Dermis microvascular lymphatic vessel endothelial cell (primary cell): ENCODE measurements around the gene OBSL1. TPM values are rescaled to one million over a fixed set of nuclear protein-coding genes. Genes with fewer than 3 reads are reported as not detected.
A peak's percentile ranks its signal among the peaks of the same experiment; 100 is the strongest.

Experiments used
- DNase-seq, 2 donors: peaks; one replicate each; pipeline versions ENCODE4 v3.0.0 to v3.0.0-alpha.2; 2010; ENCODE audit warnings: low read depth in 2 of 2
- total RNA-seq: library from RNA; depleted of rRNA; stranded (reverse); fragments of >200 nt; gene quantifications from 2 replicates; pipeline ENCODE4 v1.2.1, GENCODE V29; 2014

The OBSL1 gene
- total RNA-seq, 1 donor from 2014 or later = 17.2 TPM

DNA sequence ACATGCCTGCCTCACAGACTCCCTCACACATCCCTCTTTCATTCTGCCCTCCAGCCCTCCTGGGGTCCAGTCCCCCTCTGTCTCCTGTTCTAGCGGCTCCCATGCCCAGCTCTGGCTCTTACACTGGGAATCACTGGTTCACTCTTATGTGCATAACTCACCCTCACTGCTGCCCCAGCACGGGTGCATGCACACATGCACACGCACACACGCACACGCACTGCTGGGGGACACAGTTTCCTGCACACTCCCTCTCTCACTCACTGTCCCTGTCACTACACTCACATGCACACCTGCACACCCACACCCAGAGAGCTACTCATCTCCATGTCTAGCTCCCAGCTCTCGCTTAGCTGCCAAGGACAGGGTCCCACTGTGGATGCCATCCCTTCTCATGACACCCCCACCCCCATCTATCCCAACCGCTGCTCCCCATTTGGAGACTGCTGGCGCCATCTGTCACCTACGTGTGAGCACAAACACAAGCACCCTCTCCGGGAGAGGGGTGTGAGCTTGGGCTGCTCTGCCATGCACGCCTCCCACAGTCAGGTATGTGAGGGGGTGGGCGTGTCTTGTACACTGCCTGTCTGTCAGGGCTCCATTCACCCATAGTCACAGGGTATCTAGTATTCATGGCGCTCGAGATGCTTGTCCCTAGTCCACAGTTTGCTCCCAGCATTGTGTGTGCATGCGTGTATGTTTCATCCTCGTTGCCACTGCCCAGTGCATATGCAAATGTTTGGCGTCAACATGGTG, 55.3 kb downstream of the OBSL1 start:
- no peak for DNase-seq

DNA sequence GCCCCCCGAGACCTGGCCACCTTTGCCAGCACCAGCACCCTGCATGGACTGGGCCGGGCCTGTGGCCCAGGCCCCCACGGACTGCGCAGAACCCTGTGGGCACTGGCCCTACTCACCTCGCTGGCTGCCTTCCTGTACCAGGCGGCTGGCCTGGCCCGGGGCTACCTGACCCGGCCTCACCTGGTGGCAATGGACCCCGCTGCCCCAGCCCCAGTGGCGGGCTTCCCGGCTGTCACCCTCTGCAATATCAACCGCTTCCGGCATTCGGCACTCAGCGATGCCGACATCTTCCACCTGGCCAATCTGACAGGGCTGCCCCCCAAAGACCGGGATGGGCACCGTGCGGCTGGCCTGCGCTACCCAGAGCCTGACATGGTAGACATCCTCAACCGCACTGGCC, 56.5 kb downstream of the OBSL1 start:
- no peak for DNase-seq

DNA sequence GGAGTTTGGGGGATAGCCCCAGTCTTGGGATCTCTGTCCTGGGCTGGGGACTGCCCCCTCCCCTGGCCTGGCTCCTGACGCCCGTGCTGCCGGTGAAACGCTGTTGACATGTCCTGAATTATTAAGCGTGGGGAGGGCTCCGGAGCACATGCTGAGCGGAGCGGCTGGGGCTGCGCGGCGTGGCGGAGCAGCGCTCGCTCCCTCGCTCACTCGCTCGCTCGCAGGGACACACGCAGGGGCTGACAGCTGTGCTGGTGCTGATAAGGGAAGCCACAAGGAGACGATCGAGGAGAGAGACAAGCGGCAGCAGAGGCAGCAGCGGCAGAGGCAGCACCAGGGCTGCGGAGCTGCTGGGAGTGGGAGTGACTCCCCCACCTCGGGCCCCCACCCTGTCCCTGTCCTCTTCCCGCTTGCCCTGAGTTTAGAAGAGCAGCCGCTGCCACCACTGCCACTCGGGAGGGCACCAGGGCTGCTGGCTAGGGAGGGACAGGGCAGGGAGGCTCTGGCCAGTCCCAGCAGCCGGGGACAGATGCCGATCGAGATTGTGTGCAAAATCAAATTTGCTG, 57.1 kb downstream of the OBSL1 start, which contains the start of gene ASIC4:
ASIC4 (plus strand) TSS at position 287 of the 566 bp plus-strand sequence; CDS start at position 530, 243 bp downstream.
- no peak for DNase-seq

DNA sequence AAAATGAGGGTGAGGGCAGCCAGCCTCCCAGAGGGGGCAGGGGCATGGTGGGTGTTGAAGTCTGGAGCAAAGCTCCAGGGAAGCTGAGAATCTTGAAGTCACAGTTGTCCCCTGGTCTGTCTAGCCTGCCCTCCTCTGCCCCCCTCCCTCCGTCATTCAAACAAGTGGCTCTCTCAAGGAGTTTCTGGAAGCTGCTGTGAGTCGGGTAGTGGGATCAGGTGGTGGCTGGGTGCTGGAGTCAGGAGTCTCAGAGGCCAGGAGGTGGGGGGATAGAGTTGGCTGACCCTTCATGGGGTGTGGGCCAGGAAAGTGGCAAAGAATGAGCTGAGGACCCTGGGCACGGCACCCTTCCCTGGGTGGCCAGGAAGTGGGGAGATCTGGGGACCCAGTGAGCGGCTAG, 57.6 kb downstream of the OBSL1 start:
- no peak for DNase-seq

DNA sequence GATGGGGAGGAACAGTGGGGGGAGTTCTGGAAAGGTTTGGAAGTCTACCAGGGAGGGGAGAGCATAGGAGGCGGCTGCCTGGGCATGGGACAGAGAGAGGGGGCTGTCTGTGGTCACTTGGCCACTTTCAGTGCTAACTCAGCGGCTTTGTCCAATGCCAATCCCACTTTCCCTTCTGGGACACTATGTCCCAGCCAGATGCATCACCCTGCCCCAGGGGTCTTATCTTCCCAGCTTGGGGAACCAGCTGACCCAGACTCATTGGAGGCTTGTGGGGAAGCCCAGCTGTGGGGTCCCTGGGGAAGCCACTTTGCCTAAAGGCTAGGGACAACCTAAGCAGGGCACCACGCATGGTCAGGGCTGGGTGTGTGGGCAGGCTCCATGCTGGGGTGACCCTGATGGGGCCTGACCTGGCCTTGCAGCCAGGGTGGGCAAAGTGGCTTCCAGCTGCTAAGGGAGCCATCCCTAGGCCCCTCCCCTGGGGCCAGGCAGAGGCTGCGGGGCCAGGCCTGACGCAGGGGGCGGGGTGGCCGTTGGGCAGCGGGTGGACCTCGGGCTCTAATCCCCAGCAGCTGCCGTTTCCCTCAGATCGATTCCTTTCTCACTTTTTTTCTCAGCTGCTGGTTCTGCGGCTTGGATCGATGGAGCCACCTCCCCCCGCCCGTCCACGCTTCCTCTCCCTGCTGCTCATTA, 58.7 kb downstream of the OBSL1 start:
- no peak for DNase-seq

DNA sequence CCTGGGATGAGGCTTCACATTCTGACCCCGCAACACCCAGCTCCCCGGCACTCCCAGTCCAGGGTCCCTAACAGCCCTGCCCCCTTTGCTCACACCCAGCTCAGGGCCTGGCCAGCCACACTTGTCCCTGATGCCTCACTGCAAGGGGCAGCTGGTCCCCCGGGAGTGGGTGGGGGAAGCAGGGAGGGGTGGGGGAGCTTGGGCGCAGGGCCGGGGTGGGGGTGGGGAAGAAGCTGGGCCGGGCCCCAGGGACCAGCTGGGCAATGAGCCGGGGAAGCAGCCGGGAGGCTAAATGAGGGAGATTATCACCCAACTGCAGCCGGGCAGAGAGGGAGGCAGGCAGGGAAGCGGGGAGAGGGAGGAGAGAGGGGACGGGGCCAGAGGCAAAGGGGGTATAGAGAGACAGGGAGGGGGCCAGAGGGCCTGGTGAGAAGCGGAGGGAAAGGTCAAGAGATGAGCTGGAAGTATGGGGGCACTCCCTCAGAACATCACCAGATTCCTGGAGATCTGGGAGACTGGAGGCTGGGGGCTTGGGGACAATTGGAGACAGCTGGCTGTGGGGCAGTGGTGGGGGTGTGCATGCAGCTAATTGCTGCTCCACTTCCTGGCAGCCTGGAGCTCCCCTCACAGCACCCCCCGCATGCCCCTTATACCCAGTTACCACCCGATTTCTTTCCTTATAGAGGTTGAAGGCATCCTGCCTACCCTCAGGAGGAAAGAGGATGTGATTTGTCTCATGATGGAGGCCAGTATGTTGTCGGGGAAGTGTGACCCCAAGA, 59.6 kb downstream of the OBSL1 start:
- DNase-seq = no peak

DNA sequence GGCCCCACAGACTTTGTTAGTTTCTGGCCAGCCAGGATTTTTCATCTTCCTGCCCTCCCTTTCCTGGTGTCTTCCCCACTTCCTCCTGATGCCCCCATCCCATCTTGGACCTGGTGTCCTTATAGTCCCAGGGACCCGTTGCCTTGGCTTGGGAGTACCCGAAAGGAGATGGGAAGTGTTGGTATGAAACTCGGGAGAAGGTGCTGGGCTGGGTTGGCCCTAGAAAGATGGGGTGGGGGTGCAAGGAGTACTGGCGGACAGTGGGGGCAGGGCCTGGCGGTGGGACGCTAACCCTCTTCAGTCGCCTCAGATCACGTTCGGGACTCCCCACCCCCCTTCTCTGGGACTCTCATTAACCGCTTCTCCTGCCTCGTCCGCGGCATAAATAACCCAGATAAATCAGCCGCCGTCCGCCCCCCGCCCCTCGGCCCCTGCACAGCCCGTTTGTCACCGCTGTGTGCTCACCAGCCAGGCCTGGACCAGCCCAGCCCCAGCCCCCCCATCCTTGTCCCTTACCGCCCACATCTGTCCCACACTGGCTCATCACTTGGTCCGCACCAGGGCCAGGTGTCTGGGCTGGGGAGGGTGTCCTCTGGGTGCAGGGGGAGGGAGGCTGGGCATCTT, 60.7 kb downstream of the OBSL1 start:
- DNase-seq = no peak

DNA sequence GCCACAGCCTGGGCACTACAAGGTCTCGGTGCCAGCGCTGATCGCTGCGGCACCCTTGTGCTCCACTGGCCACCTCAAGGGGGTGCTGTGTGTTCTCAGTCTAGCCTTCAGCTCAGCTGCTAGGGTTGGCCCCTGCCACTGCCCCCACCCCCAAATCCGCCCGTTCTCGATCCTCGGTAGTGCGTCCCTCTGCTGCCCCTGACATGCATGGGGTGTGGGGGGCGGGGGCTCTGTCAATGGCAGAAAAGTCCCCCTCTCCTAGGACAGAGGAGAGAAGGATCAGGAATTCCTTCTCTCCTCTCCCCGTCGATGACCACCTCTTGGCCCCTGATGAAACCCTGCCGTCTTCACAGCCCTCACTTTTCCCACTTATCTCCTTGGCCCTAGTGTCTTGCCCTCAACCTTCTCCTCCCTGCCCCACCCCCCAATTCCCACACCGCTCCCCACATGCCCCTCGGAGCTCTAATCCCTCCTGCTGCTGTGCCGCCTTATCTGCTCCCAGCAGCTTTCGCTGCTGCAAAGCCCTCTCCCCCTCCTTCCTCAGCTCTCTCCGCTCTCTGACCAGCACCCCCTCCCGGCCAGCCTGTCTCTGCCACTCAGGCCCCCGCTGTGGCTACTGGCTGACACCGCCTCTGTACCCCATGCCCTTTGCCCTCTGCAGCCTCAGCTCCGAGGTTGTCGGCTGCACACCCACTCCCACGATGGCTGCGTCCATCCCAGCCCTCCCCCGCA, 61.4 kb downstream of the OBSL1 start:
- DNase-seq = peak; percentile 4 to 52

DNA sequence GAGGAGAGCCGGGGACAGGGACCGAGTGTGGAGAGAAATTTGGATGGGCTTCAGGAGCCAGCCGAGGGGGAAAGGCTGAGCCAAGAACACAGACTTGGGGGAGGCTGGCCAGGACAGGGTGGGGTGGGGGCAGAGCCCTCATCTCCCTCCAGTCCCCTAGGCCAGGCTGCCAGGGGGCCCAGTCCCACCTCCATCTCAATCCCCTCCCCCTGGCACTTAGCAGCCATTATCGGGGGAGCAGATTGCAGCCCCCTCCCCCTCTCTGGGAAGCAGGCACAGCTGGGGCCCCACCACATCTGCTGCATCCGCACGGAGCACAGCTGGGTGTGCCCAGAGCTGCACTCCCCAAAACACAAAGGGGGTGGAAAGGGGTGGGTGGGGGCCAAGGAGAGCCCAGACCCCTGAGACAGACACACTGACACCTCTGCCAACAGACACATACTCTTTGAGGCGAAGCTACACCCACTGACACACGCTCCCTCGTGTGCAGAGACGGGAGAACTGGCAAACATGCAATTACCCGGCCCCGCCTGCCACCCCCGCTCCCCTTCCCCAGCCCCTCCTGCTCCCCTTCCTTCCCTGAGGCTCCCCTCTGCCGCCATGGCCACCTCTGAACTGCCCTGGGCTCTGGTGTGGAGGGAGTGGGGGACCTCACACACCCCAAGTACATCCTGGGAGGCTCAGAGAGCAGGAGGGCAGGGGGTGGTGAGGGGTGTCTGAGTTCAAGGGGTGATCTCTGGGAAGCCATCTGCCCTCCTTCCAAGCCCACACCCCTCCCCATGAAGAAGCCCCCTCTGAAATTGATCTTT, 62.2 kb downstream of the OBSL1 start:
- DNase-seq = no peak

DNA sequence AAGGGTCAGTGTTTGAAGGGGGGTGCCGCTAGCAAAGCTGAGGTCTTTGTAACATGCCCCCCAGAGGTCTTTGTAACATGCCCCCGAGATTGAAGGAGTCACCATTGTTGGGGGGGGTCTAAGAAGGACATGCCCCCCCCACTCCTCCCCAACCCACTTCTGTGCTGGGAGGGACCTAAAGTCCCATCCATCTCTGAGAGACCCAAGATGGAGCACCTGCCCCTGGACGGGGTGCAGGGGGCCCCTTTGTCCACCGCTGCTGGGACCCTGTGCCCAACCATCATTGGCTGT, 63.0 kb downstream of the OBSL1 start:
- DNase-seq = no peak

DNA sequence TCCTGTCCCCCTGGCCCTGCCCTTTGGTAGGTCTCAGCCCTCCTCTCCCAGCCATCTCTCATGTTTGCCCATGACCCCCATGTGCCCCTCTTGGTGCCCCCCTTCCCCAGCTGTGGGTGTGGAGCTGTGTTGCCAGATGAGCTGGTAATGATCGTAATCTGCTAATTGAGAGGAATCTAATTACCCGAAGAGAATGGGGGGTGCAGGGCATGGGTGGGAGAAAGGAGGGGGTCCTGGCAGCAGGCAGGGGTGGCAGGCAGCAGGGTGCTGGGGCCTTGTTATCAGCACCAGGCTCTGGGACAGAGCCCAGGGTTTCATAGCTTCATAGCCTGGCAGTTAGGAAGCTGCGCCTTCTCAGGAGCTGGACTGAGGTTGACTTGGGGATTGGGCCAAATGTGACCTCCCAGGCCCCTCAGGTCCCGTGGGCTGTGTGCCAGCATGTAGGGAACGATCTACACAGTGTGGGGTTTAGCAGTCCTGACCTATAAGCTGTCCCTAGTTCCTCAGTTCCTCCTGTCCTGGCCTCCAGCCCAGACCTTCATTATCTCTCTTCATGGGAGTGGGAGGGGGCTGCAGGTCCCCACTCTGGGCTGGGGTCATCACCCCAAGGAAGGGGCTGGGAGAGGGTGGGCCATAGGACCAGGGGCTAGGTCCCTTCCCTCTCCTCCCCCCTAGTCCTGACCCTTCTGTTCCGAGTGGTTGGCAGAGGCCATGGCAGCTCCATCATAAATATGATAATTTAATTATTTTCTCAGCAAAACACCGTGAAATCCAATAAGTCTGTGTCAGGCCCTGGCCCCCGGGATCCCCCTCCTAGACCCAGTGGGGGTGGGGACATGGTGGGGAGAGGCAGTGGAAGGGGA, 63.5 kb downstream of the OBSL1 start:
- no peak for DNase-seq

DNA sequence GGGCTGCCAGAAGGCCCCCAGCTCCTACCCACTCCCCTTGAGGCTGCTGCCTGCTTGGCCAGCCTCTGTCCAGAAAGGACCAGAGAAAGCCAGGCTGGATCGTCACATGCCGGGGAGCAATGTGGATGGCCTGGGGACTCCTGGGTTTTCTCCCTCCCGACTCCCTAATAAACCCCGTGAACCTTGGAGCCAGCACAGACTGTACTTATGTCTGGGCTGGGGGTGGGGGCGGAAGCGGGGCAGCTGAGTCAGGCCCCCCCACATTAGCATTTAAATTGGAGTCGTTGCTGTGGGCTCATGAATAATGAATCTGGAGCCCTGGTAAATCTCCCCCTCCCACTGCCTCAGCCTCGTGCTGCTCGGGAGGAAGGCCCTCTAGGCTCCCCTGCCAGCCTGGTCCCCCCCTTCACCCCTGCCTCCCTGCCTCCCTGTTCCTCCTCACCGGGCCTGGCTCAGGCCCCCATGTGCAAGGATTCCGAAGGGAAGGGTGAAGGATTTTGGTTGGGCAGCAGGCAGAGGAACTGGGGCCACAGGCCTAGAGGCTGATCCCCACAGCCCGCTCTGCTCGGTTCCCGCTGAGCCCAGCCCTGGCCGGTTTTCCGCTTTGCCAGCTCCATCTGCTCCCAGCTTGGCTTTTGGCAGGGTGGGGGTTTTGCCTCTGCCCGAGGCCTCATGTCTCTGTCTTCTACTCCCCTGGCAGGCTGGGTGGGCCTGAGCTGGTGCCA, 64.4 kb downstream of the OBSL1 start:
- DNase-seq = no peak

DNA sequence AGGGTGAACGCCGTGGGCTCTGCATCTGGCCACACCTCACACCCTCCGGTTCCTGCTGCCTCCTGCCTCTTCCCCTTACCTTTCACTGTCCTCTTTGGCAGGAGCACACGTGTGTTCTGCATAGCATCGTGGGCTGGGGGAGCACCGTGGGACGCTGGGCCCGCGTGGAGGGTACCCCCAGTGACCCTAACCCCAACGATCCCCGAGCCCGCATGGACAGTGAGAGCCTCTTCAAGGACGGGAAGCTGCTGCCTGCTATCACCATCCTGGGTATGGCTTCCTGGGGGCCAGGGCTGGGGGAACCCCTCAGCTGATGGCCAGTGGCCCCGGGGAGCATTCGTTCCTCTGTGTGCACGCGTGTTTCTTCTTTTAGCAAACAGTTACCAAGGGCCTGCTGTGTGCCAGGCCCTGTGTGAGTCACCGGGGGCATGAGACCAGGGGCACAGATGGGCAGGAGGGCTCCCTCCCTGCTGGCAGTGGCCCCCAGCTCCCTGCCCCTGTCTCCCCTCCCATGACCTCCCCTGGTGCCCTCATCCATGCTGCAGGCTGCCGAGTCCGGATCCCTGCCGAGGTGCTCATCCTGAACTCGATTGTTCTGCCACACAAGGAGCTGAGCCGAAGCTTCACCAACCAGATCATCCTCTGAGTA, 65.1 kb downstream of the OBSL1 start:
- DNase-seq = no peak

DNA sequence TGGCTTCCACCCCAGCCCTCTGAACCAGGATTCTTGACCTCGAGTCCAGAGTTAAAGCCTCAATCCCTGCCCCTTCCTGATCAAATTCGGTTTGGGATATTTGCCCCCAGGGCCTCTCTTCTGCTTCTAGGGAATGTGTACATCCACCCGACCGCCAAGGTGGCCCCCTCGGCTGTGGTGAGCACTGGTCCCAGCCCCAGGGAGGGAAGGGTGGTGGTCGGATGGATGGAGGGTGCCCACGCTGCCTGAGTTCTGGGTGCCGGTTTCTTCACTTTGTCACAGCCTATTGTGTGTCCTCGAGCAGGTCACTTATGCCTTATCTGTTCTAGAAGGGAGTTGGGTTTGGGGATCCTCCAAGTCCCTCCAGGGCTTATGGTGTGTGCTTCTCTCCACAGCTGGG, 65.8 kb downstream of the OBSL1 start:
- DNase-seq = no peak

DNA sequence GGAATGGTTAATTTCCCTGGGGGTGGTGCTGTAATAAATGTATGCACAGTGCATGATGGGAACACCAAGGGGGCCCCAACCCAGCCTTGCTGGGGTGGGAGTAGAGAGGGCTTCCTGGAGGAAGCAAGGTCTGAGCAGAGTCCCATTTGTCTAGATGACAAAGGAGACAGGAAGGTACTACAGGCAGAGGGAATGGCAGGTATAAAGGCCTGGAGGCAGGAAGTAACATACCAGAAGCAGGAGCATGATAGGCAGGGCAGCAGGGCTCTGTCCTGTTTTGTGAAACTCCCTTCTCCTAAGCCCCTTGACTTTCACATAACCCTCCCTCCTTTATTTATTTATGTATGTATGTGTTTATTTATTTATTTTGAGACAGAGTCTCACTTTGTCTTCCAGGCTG, 68.7 kb downstream of the OBSL1 start:
- no peak for DNase-seq

DNA sequence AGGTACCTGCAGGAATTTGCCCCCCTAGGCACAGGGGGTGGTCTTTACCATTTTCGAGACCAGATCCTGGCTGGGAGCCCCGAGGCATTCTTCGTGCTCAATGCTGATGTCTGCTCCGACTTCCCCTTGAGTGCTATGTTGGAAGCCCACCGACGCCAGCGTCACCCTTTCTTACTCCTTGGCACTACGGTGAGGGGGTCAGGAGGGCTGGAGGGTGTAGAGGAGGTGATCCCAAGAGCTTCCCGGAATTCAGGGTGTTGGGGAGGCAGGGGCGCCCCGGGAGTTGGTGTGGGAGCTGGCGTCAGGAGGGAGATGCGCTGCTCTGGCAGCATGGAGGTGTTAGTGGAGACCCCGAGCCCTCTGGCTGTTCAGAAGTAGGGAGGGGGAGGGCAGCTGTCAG, 69.5 kb downstream of the OBSL1 start:
- no peak for DNase-seq
